ENCODE measurements around the gene GMEB2. TPM values are rescaled to one million over a fixed set of nuclear protein-coding genes. Genes with fewer than 3 reads are reported as not detected.

Gene GMEB2
- total RNA-seq, 6 donors from 2014 or later = 10.1 to 12.9 (median 12.4) TPM

GRCh38 chr20:63619505-63619904 lies 7.4 kb downstream of the GMEB2 start:
- Histone ChIP-seq H3K4me3 (no peak overlapping the region), H3K27me3 (no peaks in the 10 kb centered on the region), H3K27ac (no peak overlapping the region), H3K9me3 (no peaks in the 10 kb centered on the region), H3K36me3 (peaks cover 0 to 57% (median 30%) of the 10 kb centered on the region in 4 donors), H3K4me1 (peaks cover 0 to 16% (median 6%) of the 10 kb centered on the region in 4 donors)
- DNase-seq (no peak), ATAC-seq (ENCODE audit: low FRiP score in 2 of 2) (no peak)
- 79 to 81% methylated on average over 12 to 13 of the region's 13 CpGs for WGBS, 2 donors
- TF ChIP-seq POLR2A (IDR thresholded peaks at IDR 0.05) = no peak
- TF ChIP-seq, protein P1, sequence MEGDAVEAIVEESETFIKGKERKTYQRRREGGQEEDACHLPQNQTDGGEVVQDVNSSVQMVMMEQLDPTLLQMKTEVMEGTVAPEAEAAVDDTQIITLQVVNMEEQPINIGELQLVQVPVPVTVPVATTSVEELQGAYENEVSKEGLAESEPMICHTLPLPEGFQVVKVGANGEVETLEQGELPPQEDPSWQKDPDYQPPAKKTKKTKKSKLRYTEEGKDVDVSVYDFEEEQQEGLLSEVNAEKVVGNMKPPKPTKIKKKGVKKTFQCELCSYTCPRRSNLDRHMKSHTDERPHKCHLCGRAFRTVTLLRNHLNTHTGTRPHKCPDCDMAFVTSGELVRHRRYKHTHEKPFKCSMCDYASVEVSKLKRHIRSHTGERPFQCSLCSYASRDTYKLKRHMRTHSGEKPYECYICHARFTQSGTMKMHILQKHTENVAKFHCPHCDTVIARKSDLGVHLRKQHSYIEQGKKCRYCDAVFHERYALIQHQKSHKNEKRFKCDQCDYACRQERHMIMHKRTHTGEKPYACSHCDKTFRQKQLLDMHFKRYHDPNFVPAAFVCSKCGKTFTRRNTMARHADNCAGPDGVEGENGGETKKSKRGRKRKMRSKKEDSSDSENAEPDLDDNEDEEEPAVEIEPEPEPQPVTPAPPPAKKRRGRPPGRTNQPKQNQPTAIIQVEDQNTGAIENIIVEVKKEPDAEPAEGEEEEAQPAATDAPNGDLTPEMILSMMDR (IDR thresholded peaks at IDR 0.05) = no peak
- TF ChIP-seq POLR2AphosphoS5 (IDR thresholded peaks at IDR 0.05) = no peak
- no peak for TF ChIP-seq EP300 (IDR thresholded peaks at IDR 0.05)

DNA sequence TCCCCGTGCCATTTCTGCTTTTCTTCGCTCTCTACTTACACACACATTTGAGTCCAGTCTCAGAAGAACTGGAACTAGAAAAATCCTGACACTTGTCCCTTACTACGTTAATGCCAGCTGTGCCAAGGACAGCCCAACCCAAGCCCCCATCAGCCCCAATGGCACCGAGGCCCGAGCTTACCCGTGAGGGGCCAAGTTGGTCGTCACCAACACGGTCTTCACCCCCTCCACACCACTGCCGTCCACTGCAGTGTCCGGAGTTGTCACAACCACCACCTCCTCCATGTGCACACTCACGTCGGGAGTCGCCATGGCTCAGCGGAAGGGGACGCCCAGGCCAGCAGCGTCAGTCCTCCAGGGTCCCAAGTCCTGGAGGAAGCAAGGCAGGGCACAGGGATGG lies 7.8 kb downstream of the GMEB2 start:
- no peak for ATAC-seq (ENCODE audit: low FRiP score in 2 of 2)

DNA sequence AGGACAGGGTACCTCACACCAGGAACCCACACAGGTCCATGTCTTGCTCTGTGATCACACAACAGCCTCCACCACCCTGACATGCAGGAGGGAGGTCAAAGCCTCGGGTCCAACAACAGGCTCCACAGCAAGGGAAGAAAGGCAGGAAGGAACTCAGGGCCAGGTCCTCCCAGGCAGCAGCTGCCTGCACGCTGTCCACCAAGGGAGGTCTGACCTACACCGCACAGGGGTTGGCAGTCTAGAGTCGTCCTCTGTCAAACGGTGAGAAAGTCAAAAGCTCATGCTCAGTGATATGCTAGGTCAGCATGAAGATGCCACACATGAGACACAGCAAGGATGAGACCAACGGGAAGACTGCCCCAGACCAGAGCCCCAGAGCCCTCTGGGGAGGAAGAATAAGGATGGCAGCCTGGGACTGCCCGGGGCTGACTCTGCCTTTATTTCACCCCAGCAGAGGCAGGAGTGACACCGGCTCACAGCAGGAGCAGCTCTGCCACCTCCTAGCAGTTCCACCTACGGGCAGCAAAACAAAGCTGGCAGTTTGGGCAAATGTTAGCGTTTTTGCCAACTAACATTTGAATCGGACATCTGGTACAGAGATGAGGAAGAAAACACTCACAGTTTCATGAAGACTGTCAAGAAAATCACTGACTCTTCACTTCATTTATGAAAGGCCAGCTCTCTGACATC lies 8.5 kb downstream of the GMEB2 start:
- Histone ChIP-seq H3K36me3 (peaks cover 0 to 57% (median 30%) of the 10 kb centered on the region in 4 donors), H3K4me3 (no peak overlapping the region), H3K27ac (no peak overlapping the region), H3K9me3 (no peaks in the 10 kb centered on the region), H3K27me3 (no peaks in the 10 kb centered on the region), H3K4me1 (peaks cover 0 to 16% (median 6%) of the 10 kb centered on the region in 4 donors)
- TF ChIP-seq POLR2AphosphoS5 (IDR thresholded peaks at IDR 0.05) = no peak
- no peak for DNase-seq
- WGBS, 2 donors = 75 to 88% methylated on average over 7 to 11 of the region's 11 CpGs
- no peak for ATAC-seq (ENCODE audit: low FRiP score in 2 of 2)

More for the DNA sequence above, 7.8 kb downstream of the GMEB2 start:
- Histone ChIP-seq H3K27me3 (no peaks in the 10 kb centered on the region), H3K27ac (no peak overlapping the region), H3K4me3 (no peak overlapping the region), H3K9me3 (no peaks in the 10 kb centered on the region), H3K36me3 (peaks cover 0 to 57% (median 30%) of the 10 kb centered on the region in 4 donors), H3K4me1 (peaks cover 0 to 16% (median 6%) of the 10 kb centered on the region in 4 donors)
- DNase-seq = no peak
- WGBS, 2 donors = 91 to 94% methylated on average over 16 of the region's 16 CpGs
- TF ChIP-seq POLR2AphosphoS5 (IDR thresholded peaks at IDR 0.05) = no peak
- TF ChIP-seq, protein P1 (IDR thresholded peaks at IDR 0.05) = no peak
- TF ChIP-seq POLR2A (IDR thresholded peaks at IDR 0.05) = no peak
- TF ChIP-seq EP300 (IDR thresholded peaks at IDR 0.05) = no peak

- DNase-seq (no peak), ATAC-seq (ENCODE audit: low FRiP score in 2 of 2) (no peak)
- H3K27me3 ChIP-seq = no peaks in the 10 kb centered on the region
- no peaks in the 10 kb centered on the region for H3K9me3 ChIP-seq
- peaks cover 0 to 16% (median 6%) of the 10 kb centered on the region in 4 donors for H3K4me1 ChIP-seq
- TF ChIP-seq, protein P1 (IDR thresholded peaks at IDR 0.05) = no peak
- no peak for TF ChIP-seq POLR2A (IDR thresholded peaks at IDR 0.05)
- TF ChIP-seq POLR2AphosphoS5 (IDR thresholded peaks at IDR 0.05) = no peak
- TF ChIP-seq EP300 (IDR thresholded peaks at IDR 0.05) = no peak
- peaks cover 0 to 53% (median 30%) of the 10 kb centered on the region in 4 donors for H3K36me3 ChIP-seq
- H3K27ac ChIP-seq = no peak overlapping the region
- WGBS, 2 donors = 94 to 96% methylated on average over 7 of the region's 8 CpGs
- H3K4me3 ChIP-seq = no peak overlapping the region
Observed at GRCh38 chr20:63617876-63618265, 9.0 kb downstream of the GMEB2 start.

DNA sequence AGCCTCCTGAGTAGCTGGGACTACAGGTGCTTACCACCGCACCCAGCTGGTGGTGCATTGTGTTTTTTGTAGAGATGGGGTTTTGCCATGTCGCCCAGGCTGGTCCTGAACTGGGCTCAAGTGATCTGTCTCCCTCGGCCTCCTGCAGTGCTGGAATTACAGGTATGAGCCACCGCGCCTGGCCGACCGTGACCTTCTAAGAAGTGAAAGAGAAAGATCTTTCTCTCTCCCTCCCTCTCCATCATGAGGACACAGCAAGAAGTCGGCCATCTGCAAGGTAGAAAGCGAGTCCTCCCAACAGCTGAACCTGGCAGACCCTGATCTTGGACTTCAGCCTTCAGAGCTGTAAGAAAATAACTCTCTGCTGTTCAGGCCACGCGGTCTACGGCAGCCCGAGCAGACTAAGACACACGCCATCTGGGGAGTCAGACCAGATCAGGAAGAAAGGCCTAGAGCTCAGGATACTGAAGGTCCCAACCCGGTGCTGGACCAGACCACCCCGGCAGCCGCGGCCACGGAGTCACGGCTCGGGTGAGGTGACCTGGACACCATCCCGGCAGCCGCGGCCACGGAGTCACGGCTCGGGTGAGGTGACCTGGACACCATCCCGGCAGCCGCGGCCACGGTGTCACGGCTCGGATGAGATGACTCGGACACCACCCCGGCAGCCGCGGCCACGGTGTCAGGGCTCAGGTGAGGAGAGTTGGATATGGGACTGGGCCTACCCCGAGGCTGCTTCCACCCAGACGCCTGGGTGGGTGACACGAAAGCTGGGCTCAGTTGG lies 9.6 kb downstream of the GMEB2 start:
- ATAC-seq (ENCODE audit: low FRiP score in 2 of 2) (no peak), DNase-seq (peak in 1 of 2 donors; percentile 85)
- Histone ChIP-seq H3K36me3 (peaks cover 0 to 52% (median 30%) of the 10 kb centered on the region in 4 donors), H3K27ac (no peak overlapping the region), H3K4me1 (peaks cover 0 to 16% (median 6%) of the 10 kb centered on the region in 4 donors), H3K27me3 (no peaks in the 10 kb centered on the region), H3K4me3 (no peak overlapping the region), H3K9me3 (no peaks in the 10 kb centered on the region)
- 96 to 97% methylated on average over 9 to 38 of the region's 41 CpGs for WGBS, 2 donors
- no peak for TF ChIP-seq POLR2AphosphoS5 (IDR thresholded peaks at IDR 0.05)
- TF ChIP-seq, protein P1 (IDR thresholded peaks at IDR 0.05) = no peak
- TF ChIP-seq EP300 (IDR thresholded peaks at IDR 0.05) = no peak
- no peak for TF ChIP-seq POLR2A (IDR thresholded peaks at IDR 0.05)
